Glutamatergic neuron (in vitro differentiated cells): Measurements from ENCODE around the gene FARS2. TPM values are rescaled to one million over a fixed set of nuclear protein-coding genes. Genes with fewer than 3 reads are reported as not detected.

Source experiments
- DNase-seq: peaks from one replicate; pipeline ENCODE4 v3.0.0; 2022
- H3K27ac Mint-ChIP-seq: one replicate; pipeline ENCODE4 v1.8.0; 2020; ENCODE audit warnings: mild to moderate bottlenecking, mixed read lengths, inconsistent platforms; ENCODE audit not compliant: unreplicated experiment
- H3K27me3 Mint-ChIP-seq: one replicate; pipeline ENCODE4 v1.8.0; 2020; ENCODE audit warnings: mild to moderate bottlenecking, moderate library complexity, mixed read lengths, inconsistent platforms; ENCODE audit not compliant: unreplicated experiment
- H3K36me3 Mint-ChIP-seq: one replicate; pipeline ENCODE4 v1.8.0; 2020; ENCODE audit warnings: mild to moderate bottlenecking, mixed read lengths, inconsistent platforms; ENCODE audit not compliant: unreplicated experiment
- H3K4me1 Mint-ChIP-seq: one replicate; pipeline ENCODE4 v1.8.0; 2020; ENCODE audit warnings: mild to moderate bottlenecking, low read depth, mixed read lengths, inconsistent platforms; ENCODE audit not compliant: unreplicated experiment
- H3K4me3 Mint-ChIP-seq: one replicate; pipeline ENCODE4 v1.8.0; 2020; ENCODE audit warnings: mild to moderate bottlenecking, mixed read lengths, inconsistent platforms; ENCODE audit not compliant: unreplicated experiment
- H3K9me3 Mint-ChIP-seq: one replicate; pipeline ENCODE4 v1.8.0; 2020; ENCODE audit warnings: mild to moderate bottlenecking, moderate library complexity, mixed read lengths, inconsistent platforms; ENCODE audit not compliant: unreplicated experiment
- CTCF ChIP-seq: fragments of 200-600 bp; sonication (generic); IDR thresholded peaks from one replicate; pipeline ENCODE4 v1.5.0; 2021; ENCODE audit not compliant: partially characterized antibody, unreplicated experiment
- total RNA-seq: library from RNA; stranded (reverse); fragmentation: NEBNext Ultra II Directional; extraction: Animal tissue kit (Norgen Biotek cat#: 25700); gene quantifications from one replicate; pipeline ENCODE4 v1.2.1, GENCODE V29; 2021; ENCODE audit not compliant: unreplicated experiment

FARS2 gene
- total RNA-seq, 1 donor from 2014 or later = 14.2 TPM

DNA sequence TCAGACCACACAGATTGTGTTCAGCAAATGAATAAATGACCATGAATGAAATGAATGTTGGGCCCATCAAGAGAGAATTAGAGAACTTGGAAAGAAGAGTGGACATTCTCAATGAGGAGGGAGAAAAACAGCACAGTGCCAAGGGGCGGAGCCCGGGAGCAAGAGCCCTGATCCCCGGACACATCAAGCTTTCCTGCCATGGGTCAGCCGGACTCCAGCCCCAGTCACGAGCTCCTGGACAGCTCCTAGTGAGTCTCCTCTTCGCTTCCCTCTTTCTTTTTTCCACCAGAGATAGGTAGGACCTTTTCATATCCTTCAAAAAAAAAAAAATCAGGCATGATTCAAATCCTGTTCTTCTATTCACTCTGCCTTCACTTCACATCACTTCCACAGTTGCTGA lies 471.2 kb downstream of the FARS2 start:
- H3K27me3 Mint-ChIP-seq = peaks cover 5% of the 10 kb centered on the region
- DNase-seq = no peak
- no peaks in the 10 kb centered on the region for H3K36me3 Mint-ChIP-seq
- no peak for TF ChIP-seq CTCF
- H3K4me3 Mint-ChIP-seq = no peak overlapping the region
- no peaks in the 10 kb centered on the region for H3K9me3 Mint-ChIP-seq
- no peak overlapping the region for H3K27ac Mint-ChIP-seq
- peaks cover 31% of the 10 kb centered on the region for H3K4me1 Mint-ChIP-seq

DNA sequence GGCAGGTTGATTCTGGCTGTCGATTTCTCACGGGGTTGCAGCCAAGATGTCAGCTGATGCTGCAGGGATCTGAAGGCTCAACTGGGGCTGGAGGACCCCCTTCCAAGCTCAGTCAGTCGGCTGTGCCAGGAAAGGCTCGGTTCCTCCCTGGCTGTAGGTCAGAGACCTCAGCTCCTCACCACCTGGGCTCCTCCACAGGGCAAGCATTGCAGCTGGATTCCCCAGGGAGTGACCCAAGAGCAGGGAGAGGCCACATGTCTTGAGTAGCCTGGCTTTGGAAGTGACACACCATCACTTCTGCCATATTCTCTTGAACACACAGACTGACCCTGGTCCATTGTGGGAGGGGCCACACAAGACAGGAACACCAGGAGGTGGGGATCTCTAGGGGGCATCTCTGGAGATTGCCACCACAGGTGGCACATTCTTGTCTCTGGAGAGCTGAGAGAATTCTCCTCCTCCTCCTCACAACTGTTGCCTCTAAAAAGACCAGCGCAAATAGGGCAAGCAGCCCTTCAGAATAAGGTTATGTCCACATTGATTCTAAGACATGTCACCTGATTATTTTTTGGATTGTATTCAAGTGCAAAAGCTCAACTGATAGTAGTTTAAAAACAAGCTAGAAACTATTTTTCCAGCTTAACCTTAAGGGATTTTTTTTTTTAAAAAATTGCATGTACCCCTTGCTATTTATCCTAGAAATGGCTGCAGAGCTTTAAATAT lies 474.9 kb downstream of the FARS2 start:
- Mint-ChIP-seq H3K36me3 (no peaks in the 10 kb centered on the region), H3K4me1 (peaks cover 14% of the 10 kb centered on the region), H3K27ac (no peak overlapping the region), H3K4me3 (no peak overlapping the region), H3K9me3 (no peaks in the 10 kb centered on the region), H3K27me3 (peaks cover 9% of the 10 kb centered on the region)
- no peak for DNase-seq
- TF ChIP-seq CTCF = no peak

- no peaks in the 10 kb centered on the region for H3K9me3 Mint-ChIP-seq
Observed at GRCh38 chr6:5737460-5737859, 476.1 kb downstream of the FARS2 start.

GRCh38 chr6:5738211-5738610 lies 476.9 kb downstream of the FARS2 start:
- DNase-seq = no peak
- Mint-ChIP-seq H3K4me1 (peaks cover 18% of the 10 kb centered on the region), H3K9me3 (no peaks in the 10 kb centered on the region), H3K27me3 (peaks cover 9% of the 10 kb centered on the region), H3K4me3 (no peak overlapping the region), H3K27ac (peak overlapping the region; percentile 12), H3K36me3 (no peaks in the 10 kb centered on the region)
- no peak for TF ChIP-seq CTCF

More at GRCh38 chr6:5737460-5737859, 476.1 kb downstream of the FARS2 start:
- Mint-ChIP-seq H3K27ac (no peak overlapping the region), H3K27me3 (peaks cover 9% of the 10 kb centered on the region), H3K4me1 (peaks cover 15% of the 10 kb centered on the region), H3K36me3 (no peaks in the 10 kb centered on the region), H3K4me3 (no peak overlapping the region)
- DNase-seq = no peak
- no peak for TF ChIP-seq CTCF

DNA sequence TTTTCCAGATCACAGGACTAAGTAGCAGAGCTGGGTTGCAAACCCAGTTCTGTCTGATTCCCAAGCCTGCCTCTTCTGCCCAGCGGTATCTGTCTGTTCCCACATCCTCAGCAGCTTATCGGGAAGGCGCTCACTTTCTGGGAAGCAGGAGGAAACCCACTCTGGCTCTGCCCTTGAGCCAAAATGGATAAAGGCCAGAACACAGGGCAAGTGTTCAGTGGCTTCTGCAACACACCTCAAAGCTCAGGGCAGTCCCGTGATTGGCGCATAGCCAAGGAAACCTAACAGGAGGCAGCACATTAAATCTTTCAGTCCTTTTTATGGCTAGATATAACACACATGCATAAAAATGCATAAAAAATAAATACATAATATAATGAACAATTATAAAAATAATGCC lies 483.2 kb downstream of the FARS2 start:
- H3K9me3 Mint-ChIP-seq = peaks cover 2% of the 10 kb centered on the region
- no peak overlapping the region for H3K27ac Mint-ChIP-seq
- DNase-seq = no peak
- H3K4me3 Mint-ChIP-seq = no peak overlapping the region
- peaks cover 8% of the 10 kb centered on the region for H3K36me3 Mint-ChIP-seq
- no peak for TF ChIP-seq CTCF
- H3K27me3 Mint-ChIP-seq = peaks cover 3% of the 10 kb centered on the region
- peaks cover 26% of the 10 kb centered on the region for H3K4me1 Mint-ChIP-seq
